NK-92 (cell line): Measurements from ENCODE around the gene PLK2.

Experiments used
- DNase-seq: peaks from one replicate; lab custom pipeline; 2025; ENCODE audit not compliant: unreplicated experiment; lab: John Stamatoyannopoulos, UW

PLK2 gene

DNA sequence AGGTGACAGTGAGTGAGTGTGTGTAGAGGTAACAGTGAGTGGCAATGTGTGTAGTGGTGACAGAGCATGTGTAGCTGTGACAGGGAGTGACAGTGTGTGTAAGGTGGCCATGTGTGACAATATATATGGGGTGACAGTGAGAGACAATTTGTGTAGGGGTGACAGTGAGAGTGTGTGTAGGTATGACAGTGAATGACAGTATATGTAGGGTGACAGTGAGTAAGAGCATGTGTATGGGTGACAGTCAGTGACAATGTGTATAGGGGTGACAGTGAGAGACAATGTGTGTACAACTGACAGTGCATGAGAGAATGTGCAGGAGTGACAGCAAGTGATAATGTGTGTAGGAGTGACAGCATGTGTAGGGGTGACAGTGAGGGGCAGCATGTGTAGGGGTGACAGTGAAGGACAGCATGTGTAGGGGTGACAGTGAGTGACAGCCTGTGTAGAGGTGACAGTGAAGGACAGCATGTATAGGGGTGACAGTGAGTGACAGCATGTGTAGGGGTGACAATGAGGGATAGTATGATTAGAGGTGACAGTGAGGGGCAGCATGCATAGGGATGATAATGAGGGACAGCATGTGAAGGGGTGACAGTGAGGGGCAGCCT, 21.3 kb upstream of the PLK2 start:
- no peak for DNase-seq

DNA sequence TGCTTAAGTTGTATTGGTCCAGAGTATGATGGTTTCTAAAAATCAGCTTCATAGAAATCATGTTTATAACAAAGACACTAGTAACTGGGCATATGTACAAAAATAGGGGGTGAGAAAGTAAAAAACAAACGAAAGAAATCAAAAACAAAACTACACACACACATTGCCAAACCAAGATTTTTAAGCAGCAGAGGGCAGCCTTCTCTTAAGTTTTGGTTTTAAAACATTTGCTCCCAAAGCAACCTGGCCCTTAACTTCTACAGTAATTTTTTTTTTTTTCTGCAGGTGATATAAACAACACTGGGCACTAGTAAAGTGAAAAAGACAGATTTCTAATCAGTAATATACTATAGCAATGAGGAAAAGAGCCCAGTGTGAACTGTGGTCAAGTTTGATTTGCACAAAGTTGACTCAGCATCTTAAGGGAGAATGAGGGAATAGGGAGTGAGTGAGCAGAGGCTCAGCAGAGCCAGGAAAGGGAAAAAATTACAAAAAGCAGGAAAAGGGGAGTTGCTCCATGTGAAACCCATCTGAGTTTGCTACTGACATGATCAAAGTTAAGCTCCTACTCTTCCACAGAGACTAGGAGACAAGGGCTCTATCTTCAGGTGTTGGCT, 18.0 kb upstream of the PLK2 start:
- DNase-seq = no peak

DNA sequence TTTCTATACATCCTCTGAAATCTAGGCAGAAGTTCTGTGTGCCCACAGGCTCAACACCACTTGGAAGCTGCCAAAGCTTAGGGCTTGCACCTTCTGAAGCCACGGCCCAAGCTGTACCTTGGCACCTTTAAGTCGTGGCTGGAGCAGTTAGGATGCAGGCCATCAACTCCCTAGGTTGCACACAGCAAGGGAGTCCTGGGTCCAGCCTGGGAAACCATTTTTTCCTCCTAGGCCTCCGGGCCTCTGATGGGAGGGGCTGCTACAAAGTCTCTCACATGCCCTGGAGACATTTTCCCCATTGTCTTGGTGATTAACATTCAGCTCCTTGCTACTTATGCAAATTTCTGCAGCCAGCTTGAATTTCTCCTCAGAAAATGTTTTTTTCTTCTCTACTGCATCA, 15.5 kb upstream of the PLK2 start:
- DNase-seq = no peak

DNA sequence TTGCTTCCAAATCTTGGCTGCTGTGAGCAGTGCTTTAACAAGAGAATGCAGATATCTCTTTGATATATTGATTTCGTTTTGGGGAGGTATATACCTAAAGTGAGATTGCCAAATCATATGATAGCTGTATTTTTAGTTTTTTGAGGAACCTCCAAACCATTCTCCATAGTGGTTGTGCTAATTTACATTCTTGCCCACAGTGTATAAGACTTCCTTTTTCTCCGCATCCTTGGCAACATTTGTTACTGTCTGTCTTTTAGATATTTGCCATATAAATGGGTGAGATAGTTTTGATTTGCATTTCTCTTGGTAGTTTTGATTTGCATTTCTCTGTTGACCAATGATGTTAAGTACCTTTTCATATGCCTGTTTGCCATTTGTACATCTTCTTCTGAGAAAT, 10.0 kb upstream of the PLK2 start:
- no peak for DNase-seq

DNA sequence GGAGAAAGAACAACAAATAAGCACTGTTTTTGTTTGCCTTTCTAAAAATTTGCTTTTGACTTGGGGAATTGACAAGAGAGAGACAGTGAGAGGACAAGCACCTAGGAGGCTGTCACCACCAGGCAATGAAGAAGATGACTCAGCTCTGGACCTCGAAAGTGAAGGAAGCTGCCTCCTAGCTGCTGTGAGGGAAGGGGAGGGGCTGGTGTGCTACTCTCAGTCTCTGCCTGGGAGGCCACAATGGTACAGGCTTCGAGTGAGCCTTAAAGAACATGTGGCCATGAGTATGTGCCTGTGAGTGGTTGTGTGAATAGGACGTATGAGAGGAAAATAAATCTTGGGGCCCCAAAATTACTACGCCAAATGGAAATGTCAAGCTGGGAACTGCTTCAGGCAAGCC, 7.1 kb upstream of the PLK2 start:
- no peak for DNase-seq

DNA sequence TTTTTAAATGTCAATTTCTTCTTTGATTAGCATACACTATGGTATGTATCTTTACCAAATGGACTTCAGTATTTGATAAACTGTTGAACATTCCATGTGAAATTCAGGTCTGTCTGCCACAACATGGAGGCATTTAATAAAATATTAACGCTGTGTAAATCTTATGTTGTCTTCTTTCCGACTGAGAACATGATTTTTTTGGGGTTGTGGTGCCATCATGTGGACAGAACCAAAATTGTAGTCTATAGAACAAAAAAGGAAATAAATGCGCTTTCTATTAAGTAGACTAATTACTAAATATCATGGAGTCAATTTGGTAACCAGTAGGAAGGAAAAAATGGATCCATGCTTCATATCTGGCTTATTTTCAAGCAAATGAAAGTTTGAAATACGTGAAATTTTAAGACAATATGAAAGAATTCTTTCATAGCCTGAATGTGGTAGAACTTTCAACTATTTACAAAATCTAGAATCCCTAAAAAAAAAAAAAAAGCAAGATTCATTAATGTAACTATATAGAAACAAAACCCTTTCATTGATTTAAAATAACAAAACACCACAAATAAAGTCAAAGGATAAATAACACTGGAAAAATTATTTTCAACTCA, 2.8 kb upstream of the PLK2 start:
- DNase-seq = no peak

DNA sequence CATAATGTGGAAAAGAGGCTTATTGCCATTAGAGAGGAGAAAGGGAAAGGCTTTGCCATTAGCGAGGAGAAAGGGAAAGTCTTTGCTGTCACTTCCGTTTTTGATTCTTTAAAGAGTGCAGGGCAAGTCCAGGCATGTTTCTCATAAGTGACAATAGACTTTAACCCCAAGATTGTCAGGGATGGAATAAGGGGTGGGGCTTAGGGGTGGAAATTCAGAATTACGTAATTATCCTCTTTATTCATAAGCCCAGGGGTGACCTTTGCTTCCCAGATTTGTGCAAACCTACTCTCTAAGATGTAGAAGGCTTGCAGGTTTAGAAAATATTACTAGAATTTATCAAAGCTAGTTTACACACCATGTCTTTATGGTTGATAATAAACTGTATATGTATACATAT, 2.3 kb upstream of the PLK2 start:
- DNase-seq = no peak

DNA sequence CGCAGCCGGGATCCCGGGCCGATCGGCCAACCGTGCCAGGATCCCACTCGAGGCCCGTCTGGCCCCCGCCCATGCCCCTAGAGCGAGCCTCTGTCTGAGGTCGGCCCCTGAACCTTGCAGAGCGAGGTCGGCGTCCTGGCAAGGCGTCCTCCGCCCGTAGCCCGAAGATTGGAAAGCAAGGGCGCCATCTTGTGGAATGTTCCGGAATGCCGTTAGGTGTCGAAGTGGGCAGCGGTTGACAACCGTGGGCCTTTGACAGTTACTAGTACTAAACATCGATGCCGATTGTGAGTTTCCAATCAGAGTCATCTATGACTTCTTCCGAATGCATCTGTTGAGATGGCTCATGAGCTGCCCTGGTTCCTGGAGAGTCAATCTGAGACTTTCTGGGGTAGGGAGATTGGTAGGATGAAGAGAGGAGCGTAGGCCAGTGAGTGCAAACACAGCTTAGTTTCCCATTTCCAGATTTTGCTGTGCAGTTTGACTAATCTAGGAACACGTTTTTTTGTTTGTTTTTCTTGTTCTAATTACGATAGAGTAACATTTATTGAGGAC, 923 bp upstream of the PLK2 start:
- DNase-seq = no peak

DNA sequence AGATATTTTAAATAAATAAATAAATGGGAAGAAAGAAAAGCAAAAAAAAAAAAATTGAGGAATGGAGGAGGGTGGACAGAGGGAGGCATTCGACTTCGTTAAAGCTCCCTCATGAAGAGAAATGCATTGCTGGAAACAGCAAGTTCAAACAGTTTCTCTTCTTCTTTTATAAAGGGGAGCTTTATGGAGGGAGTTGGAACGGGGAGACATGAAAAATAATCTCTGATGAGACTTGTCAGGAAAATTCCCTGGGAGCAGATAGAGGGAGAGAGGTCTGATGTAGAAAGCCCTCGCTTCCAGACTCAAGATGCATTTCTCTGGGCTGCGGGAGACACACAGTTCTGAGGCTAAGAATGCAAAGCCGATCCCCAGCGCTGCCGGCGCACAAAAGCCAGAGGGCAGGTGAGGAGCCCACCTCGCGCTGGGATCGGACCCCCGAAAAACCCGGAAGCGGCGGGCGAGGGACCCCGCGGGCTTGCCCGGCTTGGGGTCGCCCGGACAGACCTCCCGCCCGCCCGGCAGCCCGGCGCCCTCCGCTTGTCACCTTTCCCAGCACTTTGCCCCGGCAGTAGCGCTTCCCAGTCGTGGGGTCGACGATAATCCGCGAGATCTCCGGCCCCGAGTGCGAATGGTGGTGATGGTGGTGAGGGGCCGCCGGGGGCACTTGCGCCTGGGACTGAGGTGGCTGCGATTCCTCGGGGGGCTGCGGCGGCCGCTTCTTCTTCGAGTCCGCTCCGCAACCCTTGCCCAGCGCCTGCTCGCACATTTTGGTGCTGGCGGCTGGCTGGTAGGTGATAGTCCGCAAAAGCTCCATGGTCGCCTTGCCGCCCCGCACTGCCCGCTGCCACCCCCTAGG, 512 bp downstream of the PLK2 start:
- no peak for DNase-seq

DNA sequence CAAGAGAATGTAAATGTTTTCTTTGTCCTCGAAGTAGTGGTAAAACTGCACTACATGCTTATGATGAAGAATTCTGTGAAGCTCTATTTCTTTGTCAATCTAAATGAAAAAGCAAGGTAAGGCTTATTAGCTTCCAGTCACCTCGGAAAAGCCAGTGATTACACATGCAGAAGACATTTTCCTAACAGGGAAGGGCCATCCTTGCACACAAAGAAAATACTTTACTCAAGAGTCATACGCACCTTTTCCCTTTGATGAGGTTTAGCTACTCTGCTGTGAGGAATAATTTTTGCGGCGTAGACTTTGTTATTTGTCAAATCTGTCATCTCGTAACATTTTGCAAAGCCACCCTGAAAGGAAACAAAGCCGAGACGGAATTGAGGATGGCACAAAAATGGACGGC, 1.1 kb downstream of the PLK2 start:
- DNase-seq = no peak

DNA sequence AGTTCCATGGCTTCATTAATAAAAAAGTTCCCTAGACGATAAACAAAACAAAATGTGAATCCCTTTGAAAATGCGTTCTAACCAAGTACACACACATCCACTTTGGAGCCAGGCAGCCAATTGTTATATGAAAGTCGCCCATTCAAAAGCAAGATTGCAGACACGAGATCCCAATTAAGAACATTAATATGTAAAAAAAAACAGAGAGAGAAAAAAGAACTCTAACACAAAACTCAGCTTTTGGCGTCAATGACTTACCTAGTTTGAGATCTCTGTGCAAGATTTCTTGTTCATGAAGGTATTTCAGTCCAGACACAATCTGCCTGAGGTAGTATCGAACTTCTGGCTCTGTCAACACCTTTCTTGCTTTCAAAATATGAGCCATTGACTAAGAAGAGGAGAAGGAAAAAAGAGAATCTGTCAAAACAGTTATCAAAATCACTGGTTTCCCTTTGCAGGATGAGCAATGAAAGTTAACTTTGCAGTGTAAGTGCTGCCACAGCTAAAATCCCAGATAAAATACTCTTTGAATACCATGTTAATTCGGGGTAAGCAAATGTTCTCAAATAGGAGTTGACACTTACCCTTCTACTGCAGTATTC, 1.6 kb downstream of the PLK2 start:
- DNase-seq = no peak

DNA sequence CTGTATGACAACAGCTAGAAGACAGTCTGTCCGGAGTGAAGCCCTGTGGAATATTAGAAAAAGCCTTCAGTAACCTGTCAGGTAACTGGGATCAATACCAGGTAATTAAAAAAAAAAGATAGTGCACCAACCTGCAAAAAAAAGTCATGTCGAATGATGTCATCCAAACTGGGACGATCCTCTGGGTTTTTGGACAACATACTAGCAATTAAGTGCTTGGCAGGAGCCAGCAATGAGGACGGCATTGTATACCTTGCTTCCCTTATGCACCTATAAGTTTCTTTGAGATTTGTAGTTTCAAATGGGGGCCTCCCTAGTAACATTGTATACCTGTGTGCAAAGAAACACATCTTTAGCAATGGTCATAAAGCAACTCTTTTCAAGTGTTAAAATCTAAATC, 2.8 kb downstream of the PLK2 start:
- no peak for DNase-seq

DNA sequence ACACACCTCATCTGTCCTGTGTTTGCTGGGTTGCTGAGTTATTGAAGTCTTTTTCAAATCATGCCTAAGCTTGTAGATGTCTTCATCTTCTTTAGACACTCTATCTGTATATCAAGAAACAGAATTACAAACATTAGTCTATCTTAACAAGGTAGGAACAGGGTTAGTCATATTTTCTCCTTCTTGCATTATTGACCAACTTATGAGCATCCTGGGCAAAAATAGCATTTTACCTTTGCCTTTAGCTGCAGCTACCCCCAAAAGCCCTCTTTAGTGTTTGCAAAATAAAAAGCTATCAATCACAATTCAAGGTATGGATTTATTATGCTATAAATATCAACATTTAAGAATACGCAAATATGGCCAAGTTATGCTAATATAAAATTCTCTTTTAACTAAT, 3.4 kb downstream of the PLK2 start:
- no peak for DNase-seq

DNA sequence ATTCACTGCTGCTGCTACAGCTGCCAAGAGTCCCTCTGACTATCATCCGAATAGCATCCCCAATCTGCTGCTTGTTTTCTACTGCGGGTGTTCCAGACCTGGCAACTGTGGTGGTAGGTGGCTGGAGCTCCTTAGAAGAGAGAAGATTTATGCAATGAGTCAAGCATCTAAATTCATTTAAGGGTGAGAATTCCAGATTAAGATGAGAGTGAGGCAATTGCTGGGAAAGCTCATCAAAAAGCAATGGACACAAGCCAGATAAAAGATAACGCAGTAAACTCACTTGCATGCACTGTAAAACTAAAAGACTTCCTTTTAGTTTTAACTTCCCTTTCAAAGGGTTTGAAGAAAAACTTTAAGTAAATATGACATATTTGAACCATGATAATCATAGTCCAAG, 3.9 kb downstream of the PLK2 start:
- no peak for DNase-seq

DNA sequence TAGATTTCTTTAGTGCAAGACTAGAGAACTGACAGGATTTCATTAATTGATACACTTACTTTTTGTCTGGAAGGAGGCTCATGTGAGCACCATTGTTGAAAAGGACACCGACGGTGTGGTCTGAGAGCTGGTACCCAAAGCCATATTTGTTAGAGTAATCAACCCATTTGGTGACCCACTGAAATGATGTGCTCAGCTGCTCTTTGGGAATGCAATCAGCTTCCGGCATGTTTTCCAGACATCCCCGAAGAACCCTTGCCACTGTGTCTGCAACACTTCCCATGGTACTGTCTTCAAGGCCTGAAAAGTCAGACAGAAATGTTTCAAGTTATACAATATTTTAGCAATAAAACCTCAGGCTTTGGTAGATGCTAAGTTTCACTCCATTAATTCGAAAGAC, 4.4 kb downstream of the PLK2 start:
- DNase-seq = no peak

DNA sequence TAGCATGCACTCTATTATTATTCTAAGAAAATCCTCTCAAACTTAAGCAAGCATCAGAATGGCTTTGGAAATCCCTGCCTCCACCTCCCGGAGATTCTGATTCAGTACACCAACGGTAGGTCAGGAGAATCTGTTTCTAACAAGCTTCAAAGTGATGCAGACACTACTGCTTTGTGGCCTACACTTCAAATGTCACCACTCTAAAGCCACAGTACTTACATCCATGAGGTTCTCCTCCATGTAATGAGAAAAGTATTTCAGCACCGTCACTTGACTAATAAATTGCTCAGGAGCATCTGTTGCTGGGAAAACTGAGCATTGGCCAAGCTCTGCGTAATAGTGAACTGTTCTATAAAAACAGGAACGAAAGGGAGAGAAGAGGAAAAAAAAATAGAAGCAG, 4.8 kb downstream of the PLK2 start:
- DNase-seq = no peak

DNA sequence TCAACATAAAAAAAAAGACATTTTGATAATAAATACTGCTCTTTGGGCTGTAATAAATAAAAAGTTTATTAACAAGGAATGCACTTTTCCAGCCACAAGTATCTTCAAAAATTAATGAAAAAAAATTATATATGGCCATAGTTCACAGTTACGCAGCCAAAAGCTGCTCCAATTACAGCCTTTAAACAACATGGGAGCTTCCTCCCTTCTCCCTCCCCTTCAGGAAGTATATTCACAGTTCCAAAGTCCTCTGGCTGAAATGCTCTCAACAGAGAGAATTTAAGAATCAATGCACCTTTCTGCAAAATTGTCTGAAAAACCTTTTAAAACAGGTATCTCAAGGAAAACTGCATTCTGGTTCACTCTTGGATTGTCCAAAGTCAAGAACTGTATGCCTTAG, 5.9 kb downstream of the PLK2 start:
- no peak for DNase-seq

DNA sequence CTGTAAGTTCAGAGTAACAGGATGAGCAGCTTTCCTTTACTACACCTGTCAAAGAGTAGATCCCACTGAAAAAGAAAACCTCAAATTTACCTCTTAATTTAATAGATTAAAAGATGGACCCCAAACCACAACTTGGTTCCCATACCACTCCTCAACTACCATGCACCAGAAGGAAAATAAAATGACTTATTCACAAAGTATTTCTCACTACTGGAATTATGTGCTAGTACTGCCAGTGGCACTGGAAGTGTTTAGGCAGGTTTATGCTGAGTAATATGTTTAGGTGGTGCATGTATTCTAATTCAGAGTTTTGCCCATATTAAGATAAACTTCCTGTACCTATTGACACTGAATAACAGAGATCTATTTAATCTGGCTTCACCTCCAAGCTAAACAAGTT, 6.6 kb downstream of the PLK2 start:
- no peak for DNase-seq

DNA sequence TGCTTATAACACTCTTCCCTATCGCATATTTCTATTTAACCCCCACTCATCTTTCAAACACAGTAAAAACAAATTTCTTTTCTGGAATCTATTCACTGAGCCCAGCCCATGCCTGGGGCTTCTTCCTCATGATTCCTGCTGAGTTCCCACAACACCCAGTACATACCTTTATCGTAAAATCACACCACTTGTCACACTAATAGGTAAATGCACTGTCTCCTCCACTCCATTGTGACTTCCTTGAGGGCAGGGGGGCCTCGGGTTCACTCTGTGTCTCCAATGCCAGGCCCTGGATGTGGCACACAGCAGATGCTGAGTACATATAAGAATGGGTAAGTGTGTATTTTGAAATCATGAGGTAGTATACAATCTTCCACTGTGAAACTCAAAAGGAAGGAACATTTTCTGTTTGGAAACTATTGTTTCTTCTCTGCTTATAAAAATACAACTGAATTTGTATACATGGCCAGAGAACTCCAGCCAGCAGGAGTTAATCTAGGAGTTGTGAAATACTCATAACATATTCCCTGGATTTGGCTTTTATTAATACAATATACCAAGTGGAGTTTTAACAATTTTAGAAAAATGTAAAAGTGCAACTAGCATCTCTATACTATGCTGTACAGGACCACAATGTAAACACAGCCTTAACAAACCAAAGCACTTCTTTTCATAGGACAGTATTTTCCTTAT, 7.2 kb downstream of the PLK2 start:
- DNase-seq = no peak

DNA sequence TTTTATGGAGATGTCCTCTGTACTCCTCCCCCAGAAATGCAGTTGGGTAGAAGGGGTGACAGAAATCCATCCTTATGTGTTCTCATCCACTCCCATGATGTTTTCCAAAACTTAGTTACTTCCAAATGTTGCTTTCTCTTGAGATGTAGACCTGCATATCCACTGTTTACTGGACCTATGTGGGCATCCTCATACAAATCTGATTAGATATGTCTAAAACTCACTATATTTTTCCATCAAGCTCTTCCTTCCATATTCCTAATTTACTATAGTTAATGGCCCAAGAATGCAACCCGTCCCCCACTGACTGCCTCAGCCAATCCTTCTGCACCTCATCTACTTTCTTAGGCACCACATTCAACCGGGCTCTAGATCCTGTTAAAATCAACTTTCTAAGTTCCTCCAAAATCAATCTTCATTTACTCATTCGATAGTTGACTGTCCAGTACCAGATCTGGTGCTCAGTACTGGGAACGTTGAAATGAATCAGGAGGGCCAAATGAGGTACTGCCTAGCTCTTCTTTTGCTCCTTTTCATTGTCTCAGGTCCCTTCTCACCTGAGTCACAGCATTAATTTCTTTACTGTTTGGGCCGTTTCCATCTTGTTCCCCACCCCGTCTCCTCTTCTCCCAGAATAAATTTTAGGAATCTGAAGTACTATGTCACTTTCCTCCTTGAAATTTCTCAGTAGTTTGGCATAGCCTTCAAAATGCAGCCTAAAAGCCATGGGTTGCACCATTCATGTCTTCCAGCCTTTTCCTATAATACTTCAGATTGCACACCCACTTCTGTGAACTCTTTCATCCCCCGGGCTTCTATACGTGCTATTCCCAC, 7.9 kb downstream of the PLK2 start:
- DNase-seq = no peak
